ENCODE results near the gene RLIM. TPM values are rescaled to one million over a fixed set of nuclear protein-coding genes. Genes with fewer than 3 reads are reported as not detected.

Gene RLIM
- total and polyA plus RNA-seq, 2 of the 8 experiments (the other 6 are each of a cell fraction or from before 2014, with no cell fraction given), result 6.3 to 34.6 TPM

DNA sequence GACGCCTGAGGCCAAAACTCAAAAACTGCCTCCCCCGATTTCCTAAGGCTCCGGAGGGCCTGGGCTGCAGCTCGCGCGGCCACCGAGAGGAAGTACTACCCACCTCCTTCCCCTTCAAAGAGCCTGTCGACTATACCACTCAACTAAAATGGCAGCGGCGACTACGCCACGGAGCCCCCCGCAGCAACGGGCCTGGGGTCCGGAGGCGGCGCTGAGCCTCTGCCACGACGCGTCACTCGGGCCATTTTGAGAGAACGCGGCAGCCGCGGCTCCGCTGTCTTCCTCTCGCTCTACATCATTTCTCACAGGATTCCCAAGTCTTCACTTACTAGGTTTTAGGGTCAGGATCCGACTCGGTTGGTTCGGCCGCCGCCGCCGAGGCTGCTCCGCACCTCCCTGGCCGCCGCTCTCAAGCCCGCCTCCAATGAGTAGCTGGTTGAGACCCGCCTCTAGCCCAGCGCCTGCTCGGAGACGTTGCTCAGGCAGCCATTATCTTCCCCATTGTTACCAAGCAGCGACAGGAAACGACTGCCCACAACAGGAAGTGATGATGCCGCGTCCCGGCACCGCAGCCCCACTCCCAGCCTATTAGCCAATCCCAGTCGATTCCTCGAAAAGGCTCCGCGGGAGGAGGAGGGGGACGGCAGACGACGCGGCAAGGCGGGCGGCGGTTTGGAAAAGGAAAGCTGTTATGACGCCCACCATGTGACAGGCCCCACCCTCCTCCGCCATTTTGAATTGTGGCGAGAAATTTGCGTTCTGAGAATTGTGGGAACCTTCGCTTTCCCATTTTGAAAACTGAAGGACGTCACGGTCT lies at the start of gene RLIM (continued):
- peak; percentile 77 for TF ChIP-seq PHF8 (conservative IDR thresholded peaks at IDR 0.05; ENCODE audit: low read depth, low read length)
- peak; percentile 23 for TF ChIP-seq ASH2L (IDR thresholded peaks at IDR 0.05; ENCODE audit: low read length)
- peak; percentile 76 for TF ChIP-seq CREB1 (IDR thresholded peaks at IDR 0.05)
- peak in 1 of 2 experiments; percentile 24; a peak in 1 of 3 replicates for TF ChIP-seq EP300 (IDR thresholded peaks at IDR 0.05; ENCODE audit: borderline replicate concordance in 1 of 2, low read depth in 2 of 2, low read length in 2 of 2)
- TF ChIP-seq TCF12 (IDR thresholded peaks at IDR 0.05; ENCODE audit: low read depth, low read length), result no peak
- TF ChIP-seq SIX5 (IDR thresholded peaks at IDR 0.05; ENCODE audit: low read depth, low read length), result no peak
- TF ChIP-seq CBX8 (IDR thresholded peaks at IDR 0.05; ENCODE audit: borderline replicate concordance, low read depth, low read length), result no peak
- TF ChIP-seq POLR2A (IDR thresholded peaks at IDR 0.05; ENCODE audit: control extremely low read depth in 1 of 2, low read depth in 2 of 2, low read length in 2 of 2), result peak; percentile 53 to 69
- TF ChIP-seq, protein P1, sequence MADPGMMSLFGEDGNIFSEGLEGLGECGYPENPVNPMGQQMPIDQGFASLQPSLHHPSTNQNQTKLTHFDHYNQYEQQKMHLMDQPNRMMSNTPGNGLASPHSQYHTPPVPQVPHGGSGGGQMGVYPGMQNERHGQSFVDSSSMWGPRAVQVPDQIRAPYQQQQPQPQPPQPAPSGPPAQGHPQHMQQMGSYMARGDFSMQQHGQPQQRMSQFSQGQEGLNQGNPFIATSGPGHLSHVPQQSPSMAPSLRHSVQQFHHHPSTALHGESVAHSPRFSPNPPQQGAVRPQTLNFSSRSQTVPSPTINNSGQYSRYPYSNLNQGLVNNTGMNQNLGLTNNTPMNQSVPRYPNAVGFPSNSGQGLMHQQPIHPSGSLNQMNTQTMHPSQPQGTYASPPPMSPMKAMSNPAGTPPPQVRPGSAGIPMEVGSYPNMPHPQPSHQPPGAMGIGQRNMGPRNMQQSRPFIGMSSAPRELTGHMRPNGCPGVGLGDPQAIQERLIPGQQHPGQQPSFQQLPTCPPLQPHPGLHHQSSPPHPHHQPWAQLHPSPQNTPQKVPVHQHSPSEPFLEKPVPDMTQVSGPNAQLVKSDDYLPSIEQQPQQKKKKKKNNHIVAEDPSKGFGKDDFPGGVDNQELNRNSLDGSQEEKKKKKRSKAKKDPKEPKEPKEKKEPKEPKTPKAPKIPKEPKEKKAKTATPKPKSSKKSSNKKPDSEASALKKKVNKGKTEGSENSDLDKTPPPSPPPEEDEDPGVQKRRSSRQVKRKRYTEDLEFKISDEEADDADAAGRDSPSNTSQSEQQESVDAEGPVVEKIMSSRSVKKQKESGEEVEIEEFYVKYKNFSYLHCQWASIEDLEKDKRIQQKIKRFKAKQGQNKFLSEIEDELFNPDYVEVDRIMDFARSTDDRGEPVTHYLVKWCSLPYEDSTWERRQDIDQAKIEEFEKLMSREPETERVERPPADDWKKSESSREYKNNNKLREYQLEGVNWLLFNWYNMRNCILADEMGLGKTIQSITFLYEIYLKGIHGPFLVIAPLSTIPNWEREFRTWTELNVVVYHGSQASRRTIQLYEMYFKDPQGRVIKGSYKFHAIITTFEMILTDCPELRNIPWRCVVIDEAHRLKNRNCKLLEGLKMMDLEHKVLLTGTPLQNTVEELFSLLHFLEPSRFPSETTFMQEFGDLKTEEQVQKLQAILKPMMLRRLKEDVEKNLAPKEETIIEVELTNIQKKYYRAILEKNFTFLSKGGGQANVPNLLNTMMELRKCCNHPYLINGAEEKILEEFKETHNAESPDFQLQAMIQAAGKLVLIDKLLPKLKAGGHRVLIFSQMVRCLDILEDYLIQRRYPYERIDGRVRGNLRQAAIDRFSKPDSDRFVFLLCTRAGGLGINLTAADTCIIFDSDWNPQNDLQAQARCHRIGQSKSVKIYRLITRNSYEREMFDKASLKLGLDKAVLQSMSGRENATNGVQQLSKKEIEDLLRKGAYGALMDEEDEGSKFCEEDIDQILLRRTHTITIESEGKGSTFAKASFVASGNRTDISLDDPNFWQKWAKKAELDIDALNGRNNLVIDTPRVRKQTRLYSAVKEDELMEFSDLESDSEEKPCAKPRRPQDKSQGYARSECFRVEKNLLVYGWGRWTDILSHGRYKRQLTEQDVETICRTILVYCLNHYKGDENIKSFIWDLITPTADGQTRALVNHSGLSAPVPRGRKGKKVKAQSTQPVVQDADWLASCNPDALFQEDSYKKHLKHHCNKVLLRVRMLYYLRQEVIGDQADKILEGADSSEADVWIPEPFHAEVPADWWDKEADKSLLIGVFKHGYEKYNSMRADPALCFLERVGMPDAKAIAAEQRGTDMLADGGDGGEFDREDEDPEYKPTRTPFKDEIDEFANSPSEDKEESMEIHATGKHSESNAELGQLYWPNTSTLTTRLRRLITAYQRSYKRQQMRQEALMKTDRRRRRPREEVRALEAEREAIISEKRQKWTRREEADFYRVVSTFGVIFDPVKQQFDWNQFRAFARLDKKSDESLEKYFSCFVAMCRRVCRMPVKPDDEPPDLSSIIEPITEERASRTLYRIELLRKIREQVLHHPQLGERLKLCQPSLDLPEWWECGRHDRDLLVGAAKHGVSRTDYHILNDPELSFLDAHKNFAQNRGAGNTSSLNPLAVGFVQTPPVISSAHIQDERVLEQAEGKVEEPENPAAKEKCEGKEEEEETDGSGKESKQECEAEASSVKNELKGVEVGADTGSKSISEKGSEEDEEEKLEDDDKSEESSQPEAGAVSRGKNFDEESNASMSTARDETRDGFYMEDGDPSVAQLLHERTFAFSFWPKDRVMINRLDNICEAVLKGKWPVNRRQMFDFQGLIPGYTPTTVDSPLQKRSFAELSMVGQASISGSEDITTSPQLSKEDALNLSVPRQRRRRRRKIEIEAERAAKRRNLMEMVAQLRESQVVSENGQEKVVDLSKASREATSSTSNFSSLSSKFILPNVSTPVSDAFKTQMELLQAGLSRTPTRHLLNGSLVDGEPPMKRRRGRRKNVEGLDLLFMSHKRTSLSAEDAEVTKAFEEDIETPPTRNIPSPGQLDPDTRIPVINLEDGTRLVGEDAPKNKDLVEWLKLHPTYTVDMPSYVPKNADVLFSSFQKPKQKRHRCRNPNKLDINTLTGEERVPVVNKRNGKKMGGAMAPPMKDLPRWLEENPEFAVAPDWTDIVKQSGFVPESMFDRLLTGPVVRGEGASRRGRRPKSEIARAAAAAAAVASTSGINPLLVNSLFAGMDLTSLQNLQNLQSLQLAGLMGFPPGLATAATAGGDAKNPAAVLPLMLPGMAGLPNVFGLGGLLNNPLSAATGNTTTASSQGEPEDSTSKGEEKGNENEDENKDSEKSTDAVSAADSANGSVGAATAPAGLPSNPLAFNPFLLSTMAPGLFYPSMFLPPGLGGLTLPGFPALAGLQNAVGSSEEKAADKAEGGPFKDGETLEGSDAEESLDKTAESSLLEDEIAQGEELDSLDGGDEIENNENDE (IDR thresholded peaks at IDR 0.05; ENCODE audit: insufficient replicate concordance, low read length), result no peak
- peak; percentile 94 for TF ChIP-seq TAF1 (IDR thresholded peaks at IDR 0.05; ENCODE audit: low read depth, low read length)

All from H1 (cell line).